H9 (cell line): Measurements from ENCODE around the gene BRCA1. TPM values are rescaled to one million over a fixed set of nuclear protein-coding genes. Genes with fewer than 3 reads are reported as not detected.

ENCODE experiments used
- DNase-seq: peaks from one replicate; pipeline ENCODE4 v3.0.0-alpha.2; 2017
- H2AFZ ChIP-seq: one replicate; pipeline ENCODE4 v1.6.1; 2013; ENCODE audit warnings: mild to moderate bottlenecking, low read length, control low read depth, moderate library complexity
- H2AK5ac ChIP-seq: 2 replicates; pipeline ENCODE4 v1.6.1; 2013; ENCODE audit warnings: low read length, control low read depth, mixed read lengths; ENCODE audit not compliant: insufficient read length
- H2BK120ac ChIP-seq: one replicate; pipeline ENCODE4 v1.6.1; 2013; ENCODE audit warnings: low read depth, mild to moderate bottlenecking, low read length, control low read depth, inconsistent platforms; ENCODE audit not compliant: poor library complexity, severe bottlenecking
- H2BK12ac ChIP-seq: 2 replicates; pipeline ENCODE4 v1.6.1; 2013; ENCODE audit warnings: low read length, control low read depth, mixed read lengths, low read depth; ENCODE audit not compliant: insufficient read length
- H2BK15ac ChIP-seq: 2 replicates; pipeline ENCODE4 v1.6.1; 2013; ENCODE audit warnings: low read depth, low read length, control low read depth
- H2BK20ac ChIP-seq: one replicate; pipeline ENCODE4 v1.6.1; 2013; ENCODE audit warnings: low read depth, mild to moderate bottlenecking, low read length, control low read depth, inconsistent platforms; ENCODE audit not compliant: poor library complexity, severe bottlenecking
- H2BK5ac ChIP-seq: 2 replicates; pipeline ENCODE4 v1.6.1; 2013; ENCODE audit warnings: low read length, control low read depth, mixed read lengths; ENCODE audit not compliant: insufficient read length
- H3K14ac ChIP-seq: 2 replicates; pipeline ENCODE4 v1.6.1; 2013; ENCODE audit warnings: low read length, control low read depth; ENCODE audit not compliant: insufficient read depth
- H3K18ac ChIP-seq: 2 replicates; pipeline ENCODE4 v1.6.1; 2013; ENCODE audit warnings: low read depth, mild to moderate bottlenecking, mixed read lengths, low read length, control low read depth; ENCODE audit not compliant: insufficient read length
- H3K23ac ChIP-seq: 2 replicates; pipeline ENCODE4 v1.6.1; 2013; ENCODE audit warnings: low read length, control low read depth, mixed read lengths, low read depth; ENCODE audit not compliant: insufficient read length
- H3K23me2 ChIP-seq: 2 replicates; pipeline ENCODE4 v1.6.1; 2013; ENCODE audit warnings: low read depth, mild to moderate bottlenecking, mixed read lengths, low read length, control low read depth; ENCODE audit not compliant: insufficient read length, poor library complexity, severe bottlenecking
- H3K27ac ChIP-seq: 2 replicates; pipeline ENCODE4 v1.5.1; 2013; ENCODE audit warnings: low read length, control low read depth, mixed read lengths, low read depth; ENCODE audit not compliant: insufficient read length
- H3K27me3 ChIP-seq: 2 replicates; pipeline ENCODE4 v1.6.1; 2013; ENCODE audit warnings: low read length, control low read depth, inconsistent platforms; ENCODE audit not compliant: insufficient read depth
- H3K4ac ChIP-seq: 2 replicates; pipeline ENCODE4 v1.6.1; 2013; ENCODE audit warnings: low read depth, mild to moderate bottlenecking, control low read depth, inconsistent platforms, low read length, moderate library complexity
- H3K4me1 ChIP-seq: 2 replicates; pipeline ENCODE4 v1.6.1; 2013; ENCODE audit warnings: low read length, control low read depth, inconsistent platforms; ENCODE audit not compliant: insufficient read depth
- H3K4me2 ChIP-seq: 2 replicates; pipeline ENCODE4 v1.6.1; 2013; ENCODE audit warnings: low read length, control low read depth, mixed read lengths; ENCODE audit not compliant: insufficient read length, insufficient read depth
- H3K56ac ChIP-seq: 2 replicates; pipeline ENCODE4 v1.6.1; 2013; ENCODE audit warnings: low read depth, mild to moderate bottlenecking, mixed read lengths, low read length, control low read depth; ENCODE audit not compliant: insufficient read length
- H3K79me1 ChIP-seq: 2 replicates; pipeline ENCODE4 v1.6.1; 2013; ENCODE audit warnings: low read depth, mild to moderate bottlenecking, moderate library complexity, low read length, control low read depth, inconsistent platforms; ENCODE audit not compliant: insufficient read depth, poor library complexity, severe bottlenecking
- H3K79me2 ChIP-seq: 2 replicates; pipeline ENCODE4 v1.6.1; 2013; ENCODE audit warnings: low read length, control low read depth, inconsistent platforms; ENCODE audit not compliant: insufficient read depth
- H3K9ac ChIP-seq: 2 replicates; pipeline ENCODE4 v1.6.1; 2013; ENCODE audit warnings: low read length, control low read depth, mixed read lengths; ENCODE audit not compliant: insufficient read length; ENCODE audit errors: extremely low read depth
- H3K9me3 ChIP-seq: one replicate; pipeline ENCODE4 v1.6.1; 2013; ENCODE audit warnings: low read depth, low read length, inconsistent platforms; ENCODE audit not compliant: control insufficient read depth
- H3T11ph ChIP-seq: one replicate; pipeline ENCODE4 v1.6.1; 2013; ENCODE audit warnings: mild to moderate bottlenecking, low read length, control low read depth, inconsistent platforms
- H4K20me1 ChIP-seq: one replicate; pipeline ENCODE4 v1.6.1; 2013; ENCODE audit not compliant: control insufficient read depth, insufficient read length, insufficient read depth
- H4K5ac ChIP-seq: 2 replicates; pipeline ENCODE4 v1.6.1; 2013; ENCODE audit warnings: low read depth, mild to moderate bottlenecking, mixed read lengths, low read length, control low read depth; ENCODE audit not compliant: insufficient read length
- H4K8ac ChIP-seq: replicated peaks from 2 replicates; pipeline ENCODE4 v1.6.1; 2013; ENCODE audit warnings: low read length, control low read depth, mixed read lengths, low read depth; ENCODE audit not compliant: insufficient read length
- H4K91ac ChIP-seq: 2 replicates; pipeline ENCODE4 v1.6.1; 2013; ENCODE audit warnings: low read depth, mild to moderate bottlenecking, moderate library complexity, mixed read lengths, low read length, control low read depth; ENCODE audit not compliant: insufficient read length
- H3K27ac Mint-ChIP-seq, 3 experiments: 2 replicates in 2 of 3; 3 replicates in 1 of 3; pipeline ENCODE4 v1.8.0; 2020 to 2021; ENCODE audit warnings: mixed read lengths in 3 of 3, mild to moderate bottlenecking in 1 of 3, moderate library complexity in 1 of 3
- H3K27me3 Mint-ChIP-seq: 2 replicates; pipeline ENCODE4 v1.8.0; 2021; ENCODE audit warnings: low read depth, mild to moderate bottlenecking, moderate library complexity, mixed read lengths
- H3K36me3 Mint-ChIP-seq, 3 experiments: 2 replicates in 2 of 3; 3 replicates in 1 of 3; pipeline ENCODE4 v1.8.0; 2020 to 2021; ENCODE audit warnings: low read depth in 3 of 3, mixed read lengths in 3 of 3; ENCODE audit not compliant: insufficient read depth in 1 of 3
- H3K4me1 Mint-ChIP-seq, 2 experiments: 2 replicates each; pipeline ENCODE4 v1.8.0; 2020; ENCODE audit warnings: mixed read lengths in 2 of 2
- H3K4me3 Mint-ChIP-seq, 2 experiments: 2 replicates in 1 of 2; 3 replicates in 1 of 2; pipeline ENCODE4 v1.8.0; 2020 to 2021; ENCODE audit warnings: mild to moderate bottlenecking in 2 of 2, mixed read lengths in 2 of 2, moderate library complexity in 1 of 2
- H3K9me3 Mint-ChIP-seq, 2 experiments: 2 replicates in 1 of 2; 3 replicates in 1 of 2; pipeline ENCODE4 v1.8.0; 2020; ENCODE audit warnings: mild to moderate bottlenecking in 2 of 2, mixed read lengths in 2 of 2, moderate library complexity in 1 of 2
- CTCF ChIP-seq: fragments of 200-600 bp; sonication (generic); conservative IDR thresholded peaks from 3 replicates; pipeline ENCODE4 v1.8.0; 2021; ENCODE audit warnings: antibody characterized with exemption, mild to moderate bottlenecking
- WGBS: extraction: QIAGEN DNeasy Blood & Tissue Kit; methylation state at CpG from one replicate; pipeline ENCODE4 v1.1.7; 2013; ENCODE audit warnings: missing lambda C conversion rate, low lambda C conversion rate, mixed read lengths; ENCODE audit not compliant: insufficient read length; ENCODE audit errors: extremely low coverage; 5-methylcytosine and 5-hydroxymethylcytosine counted together
- total RNA-seq: library from RNA; stranded (reverse); gene quantifications from 2 replicates; pipeline ENCODE4 v1.2.1, GENCODE V29; 2021

The BRCA1 gene
- total RNA-seq, 1 experiment from 2014 or later, result 32.3 TPM

GRCh38 chr17:43126911-43127290 is 1.7 kb upstream of the BRCA1 start:
- H2BK15ac ChIP-seq, result no peak overlapping the region
- H3T11ph ChIP-seq, result no peak overlapping the region
- 0 out of 7 replicates have a peak overlapping the region, but pooled peaks of 1 of the 3 experiments have one; percentile 25 for H3K27ac Mint-ChIP-seq
- H4K8ac ChIP-seq, result no peak overlapping the region
- H3K27me3 ChIP-seq, result no peaks in the 10 kb centered on the region
- peaks cover 11% of the 10 kb centered on the region for H3K23me2 ChIP-seq
- H4K5ac ChIP-seq, result no peak overlapping the region
- no peak overlapping the region for H3K4me2 ChIP-seq
- no peak overlapping the region for H2AFZ ChIP-seq
- no peak overlapping the region for H2BK20ac ChIP-seq
- H4K20me1 ChIP-seq, result no peaks in the 10 kb centered on the region
- H3K14ac ChIP-seq, result no peak overlapping the region
- H3K4me1 ChIP-seq, result no peaks in the 10 kb centered on the region
- H3K56ac ChIP-seq, result no peak overlapping the region
- peaks cover 22 to 39% (median 37%) of the 10 kb centered on the region in 3 experiments for H3K36me3 Mint-ChIP-seq
- no peak overlapping the region for H3K18ac ChIP-seq
- no peak for TF ChIP-seq CTCF
- H3K23ac ChIP-seq, result no peak overlapping the region
- H3K9me3 Mint-ChIP-seq, result peaks cover 4 to 7% of the 10 kb centered on the region in 2 experiments; a peak in 4 of 5 replicates
- peak overlapping the region; percentile 50 to 66; a peak in 4 of 5 replicates for H3K4me3 Mint-ChIP-seq
- no peak overlapping the region for H3K9ac ChIP-seq
- H2AK5ac ChIP-seq, result no peak overlapping the region
- H2BK120ac ChIP-seq, result no peak overlapping the region
- WGBS, result no CpG with 5 or more reads among the region's 24 CpGs
- no peak overlapping the region for H3K27ac ChIP-seq
- DNase-seq, result no peak
- no peaks in the 10 kb centered on the region; the same call in 1 of the 2 replicates for H3K79me2 ChIP-seq
- no peaks in the 10 kb centered on the region for H3K9me3 ChIP-seq
- no peaks in the 10 kb centered on the region for H3K79me1 ChIP-seq
- no peak overlapping the region for H2BK12ac ChIP-seq
- no peak overlapping the region for H4K91ac ChIP-seq
- H3K4me1 Mint-ChIP-seq, result peaks cover 9 to 13% of the 10 kb centered on the region in 2 experiments
- H3K4ac ChIP-seq, result no peak overlapping the region
- no peak overlapping the region for H2BK5ac ChIP-seq
- peaks cover 2% of the 10 kb centered on the region for H3K27me3 Mint-ChIP-seq
